ENCODE measurements around the gene APOA4. TPM values are rescaled to one million over a fixed set of nuclear protein-coding genes. Genes with fewer than 3 reads are reported as not detected.

APOA4 gene
- total RNA-seq, 1 donor from 2014 or later = not detected

GRCh38 chr11:116813170-116813569 lies 9.9 kb downstream of the APOA4 start:
- Histone ChIP-seq H3K36me3 (no peaks in the 10 kb centered on the region), H3K27ac (replicated peaks) (no peak overlapping the region), H3K27me3 (ENCODE audit: low read depth) (no peaks in the 10 kb centered on the region), H3K9me3 (replicated peaks) (no peaks in the 10 kb centered on the region), H3K4me1 (peaks cover 4% of the 10 kb centered on the region), H3K4me3 (no peak overlapping the region)
- intact Hi-C loops (cut with micrococcal nuclease) = no loop called here
- no peak for DNase-seq
- no peak for TF ChIP-seq CTCF (IDR thresholded peaks at IDR 0.05; ENCODE audit: borderline replicate concordance)

GRCh38 chr11:116812109-116812508 lies 11.0 kb downstream of the APOA4 start:
- Histone ChIP-seq H3K4me3 (no peak overlapping the region), H3K4me1 (peaks cover 4% of the 10 kb centered on the region), H3K9me3 (replicated peaks) (no peaks in the 10 kb centered on the region), H3K36me3 (no peaks in the 10 kb centered on the region), H3K27me3 (ENCODE audit: low read depth) (no peaks in the 10 kb centered on the region), H3K27ac (replicated peaks) (no peak overlapping the region)
- intact Hi-C loops (cut with micrococcal nuclease) = no loop called here
- no peak for TF ChIP-seq CTCF (IDR thresholded peaks at IDR 0.05; ENCODE audit: borderline replicate concordance)
- no peak for DNase-seq

GRCh38 chr11:116811194-116811593 lies 11.9 kb downstream of the APOA4 start:
- no peak for TF ChIP-seq CTCF (IDR thresholded peaks at IDR 0.05; ENCODE audit: borderline replicate concordance)
- H3K4me1 ChIP-seq = peaks cover 4% of the 10 kb centered on the region
- no peaks in the 10 kb centered on the region for H3K27me3 ChIP-seq (ENCODE audit: low read depth)
- H3K36me3 ChIP-seq = no peaks in the 10 kb centered on the region
- no peak overlapping the region for H3K27ac ChIP-seq (replicated peaks)
- DNase-seq = no peak
- no peaks in the 10 kb centered on the region for H3K9me3 ChIP-seq (replicated peaks)
- intact Hi-C loops (cut with micrococcal nuclease) = no loop called here
- no peak overlapping the region for H3K4me3 ChIP-seq

- TF ChIP-seq CTCF (IDR thresholded peaks at IDR 0.05; ENCODE audit: borderline replicate concordance) = no peak
- H3K27ac ChIP-seq (replicated peaks) = no peak overlapping the region
- DNase-seq = no peak
These were observed 14.6 kb downstream of the APOA4 start for GRCh38 chr11:116808262-116809175.

GRCh38 chr11:116807601-116808261 lies 15.4 kb downstream of the APOA4 start:
- no peaks in the 10 kb centered on the region for H3K36me3 ChIP-seq
- no peaks in the 10 kb centered on the region for H3K4me1 ChIP-seq
- H3K27ac ChIP-seq (replicated peaks) = no peak overlapping the region
- no peaks in the 10 kb centered on the region for H3K9me3 ChIP-seq (replicated peaks)
- H3K4me3 ChIP-seq = no peak overlapping the region
- DNase-seq = no peak
- TF ChIP-seq CTCF (IDR thresholded peaks at IDR 0.05; ENCODE audit: borderline replicate concordance) = no peak
- intact Hi-C loops (cut with micrococcal nuclease) = no loop called here
- no peaks in the 10 kb centered on the region for H3K27me3 ChIP-seq (ENCODE audit: low read depth)

More at GRCh38 chr11:116808262-116809175, 14.6 kb downstream of the APOA4 start:
- no peaks in the 10 kb centered on the region for H3K27me3 ChIP-seq (ENCODE audit: low read depth)
- no peaks in the 10 kb centered on the region for H3K9me3 ChIP-seq (replicated peaks)
- H3K4me1 ChIP-seq = no peaks in the 10 kb centered on the region
- intact Hi-C loops (cut with micrococcal nuclease) = no loop called here
- H3K36me3 ChIP-seq = no peaks in the 10 kb centered on the region
- H3K4me3 ChIP-seq = no peak overlapping the region
